NCI-H510A (cell line): Measurements from ENCODE around the gene RMP24.
"Not testable (repeated sequence)": the region's sequence is repeated elsewhere in the genome, so short reads cannot be mapped to it uniquely, and the experiment has no call there.

Experiments used
- DNase-seq: peaks from one replicate; lab custom pipeline; 2025; lab: John Stamatoyannopoulos, UW

The RMP24 gene

GRCh38 chr18:35968278-35968880 lies 4.1 kb upstream of the RMP24 start:
- DNase-seq: no peak

GRCh38 chr18:35969676-35970075 lies 2.8 kb upstream of the RMP24 start:
- DNase-seq: no peak

GRCh38 chr18:35971661-35972196 lies 750 bp upstream of the RMP24 start:
- DNase-seq: no peak

GRCh38 chr18:35973650-35974049 lies 1.2 kb downstream of the RMP24 start:
- DNase-seq: no peak

GRCh38 chr18:35974181-35974580 lies 1.7 kb downstream of the RMP24 start:
- DNase-seq: no peak

GRCh38 chr18:35979112-35979511 lies 6.6 kb downstream of the RMP24 start:
- DNase-seq: no peak

- DNase-seq: no peak
Measured at GRCh38 chr18:35982409-35983114, 10.1 kb downstream of the RMP24 start.

- DNase-seq: no peak
Measured at GRCh38 chr18:35983147-35983546, 10.7 kb downstream of the RMP24 start.

- no peak for DNase-seq
Measured at GRCh38 chr18:35983818-35984217, 11.3 kb downstream of the RMP24 start.

- DNase-seq: no peak
Measured at GRCh38 chr18:35991696-35992095, 19.2 kb downstream of the RMP24 start.

- no peak for DNase-seq
Measured at GRCh38 chr18:35993013-35993412, 20.5 kb downstream of the RMP24 start.

- DNase-seq: no peak
Measured at GRCh38 chr18:35998967-35999366, 26.5 kb downstream of the RMP24 start.

- no peak for DNase-seq
Measured at GRCh38 chr18:35999925-36000324, 27.4 kb downstream of the RMP24 start.

GRCh38 chr18:36006997-36007396 lies 34.5 kb downstream of the RMP24 start:
- DNase-seq: no peak

- DNase-seq: no peak
Measured at GRCh38 chr18:36009214-36009613, 36.7 kb downstream of the RMP24 start.

GRCh38 chr18:36012891-36013290 lies 40.4 kb downstream of the RMP24 start:
- no peak for DNase-seq

- no peak for DNase-seq
Measured at GRCh38 chr18:36015629-36016028, 43.1 kb downstream of the RMP24 start.

- DNase-seq: no peak
Measured at GRCh38 chr18:36017232-36017631, 44.8 kb downstream of the RMP24 start.

- no peak for DNase-seq
Measured at GRCh38 chr18:36020174-36020711, 47.8 kb downstream of the RMP24 start.

- DNase-seq: no peak
Measured at GRCh38 chr18:36023336-36023735, 50.9 kb downstream of the RMP24 start.

- not testable (repeated sequence) for DNase-seq
Measured at GRCh38 chr18:36024241-36024640, 51.8 kb downstream of the RMP24 start.

- no peak for DNase-seq
Measured at GRCh38 chr18:36025025-36025424, 52.5 kb downstream of the RMP24 start.

- no peak for DNase-seq
Measured at GRCh38 chr18:36028859-36029258, 56.4 kb downstream of the RMP24 start.
